Stimulated activated CD4-positive, alpha-beta T cell treated with anti-CD3 and anti-CD28 coated beads, Interleukin-1b, Interleukin-23, amount 100 ng/mL, for 4 hours (primary cell): ENCODE measurements around the gene GPN2.
"Not testable (repeated sequence)": the region's sequence is repeated elsewhere in the genome, so short reads cannot be mapped to it uniquely, and the experiment has no call there.

ENCODE experiments used
- DNase-seq, 2 donors: peaks; one replicate each; pipeline ENCODE4 v3.0.0-alpha.2; 2020; ENCODE audit warnings: low read depth in 2 of 2

GPN2 gene

DNA sequence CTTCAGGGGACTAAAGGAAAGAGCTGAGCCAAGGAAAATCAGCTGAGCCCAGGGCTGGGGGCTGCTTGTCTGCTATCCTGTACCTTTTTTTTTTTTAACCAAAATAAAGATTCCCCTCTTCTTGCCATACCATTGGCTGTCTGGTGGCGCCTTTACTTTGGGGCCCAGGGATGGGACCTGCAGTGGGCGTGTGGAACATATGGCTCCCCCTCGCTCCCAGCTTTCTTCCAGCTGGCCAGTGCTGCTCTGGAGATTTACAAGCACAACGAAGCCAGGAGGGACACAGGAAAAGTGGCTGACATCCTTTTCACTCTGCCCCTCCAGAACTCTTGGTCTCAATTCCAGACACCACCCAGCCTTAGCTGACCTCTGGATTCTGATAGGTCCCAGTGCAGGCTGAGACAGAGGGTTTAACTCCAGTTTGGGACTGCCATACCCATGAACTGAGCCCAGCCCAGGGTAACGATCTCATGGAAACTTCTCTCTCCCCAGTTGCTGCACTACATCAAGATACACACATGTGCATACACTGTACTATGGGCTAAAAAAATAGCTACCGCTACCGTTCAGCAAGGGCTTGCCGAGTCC is 32.5 kb downstream of the GPN2 start:
- no peak for DNase-seq

DNA sequence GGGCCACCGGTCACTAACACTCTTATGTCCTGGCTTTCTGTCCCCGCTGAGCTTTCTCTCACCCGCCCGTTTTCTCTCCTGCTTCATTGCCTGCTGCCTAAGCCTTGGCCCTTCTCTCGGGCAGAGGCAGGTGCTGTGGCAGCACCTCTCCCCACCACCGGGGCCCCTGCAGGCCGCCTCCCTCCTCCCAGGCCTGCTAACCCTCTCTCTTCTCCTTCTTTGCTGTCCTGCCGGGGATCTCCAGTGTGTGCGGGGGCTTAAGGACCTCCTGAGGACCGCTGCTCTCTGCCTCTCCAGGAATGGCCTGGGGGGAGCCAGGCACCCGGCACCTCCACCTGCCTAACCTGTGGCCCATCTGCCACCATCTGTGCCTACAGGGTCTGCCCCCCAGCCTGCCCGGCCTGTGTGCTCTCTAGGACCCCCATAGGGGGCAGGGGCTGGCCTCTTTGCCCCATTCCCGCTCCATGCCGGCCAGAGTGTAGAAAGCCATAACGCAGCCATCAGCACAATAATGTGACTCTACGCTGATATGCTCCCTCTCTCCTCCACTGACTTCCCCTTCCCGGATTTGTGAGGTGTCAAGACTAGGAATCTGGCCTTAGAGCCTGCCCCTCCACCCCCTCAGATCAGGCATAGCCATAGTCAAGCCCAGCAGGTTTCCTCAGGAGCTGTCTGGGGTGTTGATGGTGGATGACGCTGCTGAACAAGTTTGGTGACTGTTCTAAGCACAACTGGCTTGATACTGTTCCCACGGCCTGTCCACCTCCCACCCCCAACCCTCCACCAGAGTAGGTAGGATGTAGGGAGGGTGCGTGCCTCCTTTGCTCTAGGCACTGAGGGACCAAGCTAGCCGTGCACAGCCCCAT is 33.2 kb downstream of the GPN2 start:
- DNase-seq: no peak

- DNase-seq: no peak
Observed at GRCh38 chr1:26856181-26856580, 33.9 kb downstream of the GPN2 start.

DNA sequence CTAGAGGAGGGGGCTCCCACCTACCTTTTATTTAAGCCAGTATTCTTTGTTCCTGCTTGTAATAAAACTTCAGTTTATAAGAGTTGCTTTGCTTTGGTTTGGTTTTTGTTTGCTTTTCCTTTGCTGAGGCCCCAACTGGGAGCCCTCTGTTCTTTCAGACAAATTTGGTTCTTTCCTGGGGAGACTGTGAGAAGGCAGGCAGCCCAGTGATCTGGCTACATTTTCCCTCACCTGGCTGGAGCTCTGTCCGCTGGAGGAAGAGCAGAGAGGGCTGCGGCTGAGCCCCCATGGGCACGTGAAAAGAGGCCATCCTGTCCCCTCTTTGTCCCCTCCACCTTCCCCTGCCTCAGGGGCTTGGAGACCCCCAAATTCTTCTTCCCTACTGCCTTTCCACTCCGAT is 34.4 kb downstream of the GPN2 start:
- DNase-seq: no peak

- no peak for DNase-seq
Observed at GRCh38 chr1:26854906-26855305, 35.2 kb downstream of the GPN2 start.

- no peak for DNase-seq
Observed at GRCh38 chr1:26853600-26853999, 36.5 kb downstream of the GPN2 start.

- peak; percentile 75 to 83 for DNase-seq
Observed at GRCh38 chr1:26853156-26853555, 36.9 kb downstream of the GPN2 start.

DNA sequence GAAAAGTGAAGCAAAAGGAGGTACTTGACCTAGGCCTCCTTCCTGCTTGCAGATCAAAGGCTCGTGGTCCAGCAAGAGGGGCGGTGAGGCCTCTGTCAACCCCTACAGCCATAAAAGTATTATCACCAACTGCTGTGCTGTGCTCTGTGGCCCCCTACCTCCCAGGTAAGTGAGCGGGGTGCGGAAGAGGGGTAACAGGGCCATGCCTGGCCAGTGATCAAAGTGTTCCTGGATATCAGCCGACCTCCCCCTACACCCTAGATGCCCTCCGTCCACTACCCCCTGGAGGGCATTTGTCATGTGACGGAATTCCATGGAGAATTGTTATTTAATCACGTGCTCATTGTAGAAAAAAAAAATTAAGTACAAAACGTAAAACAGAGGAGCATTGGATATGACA is 37.4 kb downstream of the GPN2 start:
- no peak for DNase-seq

DNA sequence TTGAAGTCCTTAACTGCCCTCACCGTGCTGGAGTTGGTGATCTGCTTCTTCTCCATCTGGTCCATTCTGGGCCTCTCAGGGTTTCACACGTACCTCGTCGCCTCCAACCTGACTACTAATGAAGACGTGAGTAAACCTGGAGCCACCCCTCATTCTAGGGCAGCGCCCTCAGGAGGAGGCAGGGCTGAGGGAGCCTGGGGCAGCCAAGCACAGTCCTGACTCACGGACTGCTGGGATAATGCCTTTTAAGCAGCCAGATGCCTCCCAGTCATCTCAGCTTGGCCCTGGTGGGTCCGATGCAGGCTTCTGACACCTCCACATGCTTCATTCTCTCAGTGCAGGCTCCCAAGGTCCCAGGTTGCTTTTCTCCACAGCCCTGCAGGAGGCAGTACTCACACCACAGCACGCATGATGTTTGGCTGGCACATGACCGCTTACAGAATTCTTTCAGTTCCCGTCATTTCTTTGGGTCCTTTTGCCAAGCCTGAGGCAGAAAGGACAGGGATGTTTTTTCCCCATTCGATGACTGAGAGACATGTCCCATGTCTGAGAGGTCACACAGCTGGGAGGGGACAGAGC is 38.9 kb downstream of the GPN2 start:
- no peak for DNase-seq

DNA sequence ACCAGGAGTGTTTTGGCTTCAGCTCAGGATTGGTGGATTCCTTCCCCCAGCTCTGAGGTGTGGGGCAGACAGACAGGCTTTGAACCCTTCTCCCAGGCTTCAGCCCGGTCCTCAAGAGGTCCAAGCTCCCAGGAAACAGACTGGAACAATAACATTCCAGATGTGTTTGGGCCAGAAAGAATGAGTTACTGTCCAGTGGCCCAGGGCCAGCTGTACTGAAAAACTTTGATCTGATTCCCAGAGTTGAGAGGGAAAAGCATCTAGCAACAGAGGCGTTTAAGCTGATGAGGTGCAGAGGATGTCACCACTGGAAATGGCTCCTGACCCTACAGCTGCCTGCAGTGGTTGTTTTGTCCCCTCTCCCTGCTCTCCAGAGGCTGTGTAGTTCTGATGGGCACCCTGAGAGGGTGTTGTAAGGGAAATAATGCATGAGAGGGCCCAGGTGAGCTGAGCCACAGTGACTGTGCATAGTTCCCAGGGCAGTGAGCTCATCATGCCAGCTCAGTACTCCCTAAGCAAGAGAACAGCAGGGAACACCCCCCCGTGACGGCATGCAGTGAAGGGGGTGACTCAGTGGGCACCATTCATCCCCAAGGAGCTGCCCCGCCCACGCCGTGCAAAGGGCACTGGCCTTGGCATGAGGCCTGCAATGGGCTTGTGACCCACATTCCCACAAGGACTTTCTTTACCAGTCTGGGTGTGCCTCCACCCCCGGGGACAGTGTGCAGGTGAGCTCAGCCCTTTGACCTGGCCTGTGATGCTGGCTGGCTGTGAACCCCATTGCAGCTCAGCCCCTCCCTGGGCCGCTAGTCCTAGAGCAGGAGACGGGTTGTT is 40.9 kb downstream of the GPN2 start:
- DNase-seq: no peak

GRCh38 chr1:26848499-26848898 is 41.6 kb downstream of the GPN2 start:
- no peak for DNase-seq

- DNase-seq: not testable (repeated sequence)
Observed at GRCh38 chr1:26847826-26848225, 42.3 kb downstream of the GPN2 start.

GRCh38 chr1:26844424-26845196 is 45.5 kb downstream of the GPN2 start:
- DNase-seq: no peak

GRCh38 chr1:26839779-26840178 is 50.3 kb downstream of the GPN2 start:
- DNase-seq: no peak

DNA sequence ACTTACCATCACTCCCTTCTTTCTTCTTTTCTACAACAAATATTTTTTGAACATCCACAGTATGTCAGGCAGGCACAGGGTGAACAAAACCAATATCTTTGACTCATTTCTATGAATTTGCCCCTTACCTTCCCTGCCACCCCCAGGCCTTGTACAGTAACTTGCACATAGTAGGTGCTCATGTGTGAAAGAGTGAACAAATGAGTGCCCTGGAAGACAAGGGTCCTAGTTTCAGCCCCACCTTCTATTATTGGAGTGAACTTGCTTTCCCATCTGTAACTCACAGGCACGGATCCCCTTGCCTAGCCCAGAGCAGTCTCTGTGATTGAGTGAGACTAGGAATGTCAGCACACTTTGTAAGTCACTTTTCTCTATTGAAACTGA is 50.8 kb downstream of the GPN2 start:
- DNase-seq: no peak

GRCh38 chr1:26838474-26839338 is 51.4 kb downstream of the GPN2 start:
- peak; percentile 28 for DNase-seq

DNA sequence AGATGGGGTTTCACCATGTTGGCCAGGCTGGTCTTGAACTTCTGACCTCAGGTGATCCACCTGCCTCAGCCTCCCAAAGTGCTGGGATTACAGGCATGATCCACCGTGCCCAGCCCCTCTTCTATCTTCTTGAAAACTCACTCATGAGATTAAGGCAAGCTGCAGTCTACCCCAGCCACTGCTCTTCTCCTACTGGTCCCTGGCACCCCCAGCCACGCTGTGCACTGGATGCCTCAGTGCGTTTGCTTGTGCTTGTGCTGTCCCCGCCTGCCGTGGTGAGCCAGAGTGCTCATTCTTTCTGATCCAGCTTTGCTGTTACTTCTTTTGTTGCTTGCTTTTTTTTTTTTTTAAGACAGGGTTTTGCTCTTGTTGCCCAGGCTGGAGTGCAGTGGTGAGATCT is 52.4 kb downstream of the GPN2 start:
- DNase-seq: not testable (repeated sequence)

DNA sequence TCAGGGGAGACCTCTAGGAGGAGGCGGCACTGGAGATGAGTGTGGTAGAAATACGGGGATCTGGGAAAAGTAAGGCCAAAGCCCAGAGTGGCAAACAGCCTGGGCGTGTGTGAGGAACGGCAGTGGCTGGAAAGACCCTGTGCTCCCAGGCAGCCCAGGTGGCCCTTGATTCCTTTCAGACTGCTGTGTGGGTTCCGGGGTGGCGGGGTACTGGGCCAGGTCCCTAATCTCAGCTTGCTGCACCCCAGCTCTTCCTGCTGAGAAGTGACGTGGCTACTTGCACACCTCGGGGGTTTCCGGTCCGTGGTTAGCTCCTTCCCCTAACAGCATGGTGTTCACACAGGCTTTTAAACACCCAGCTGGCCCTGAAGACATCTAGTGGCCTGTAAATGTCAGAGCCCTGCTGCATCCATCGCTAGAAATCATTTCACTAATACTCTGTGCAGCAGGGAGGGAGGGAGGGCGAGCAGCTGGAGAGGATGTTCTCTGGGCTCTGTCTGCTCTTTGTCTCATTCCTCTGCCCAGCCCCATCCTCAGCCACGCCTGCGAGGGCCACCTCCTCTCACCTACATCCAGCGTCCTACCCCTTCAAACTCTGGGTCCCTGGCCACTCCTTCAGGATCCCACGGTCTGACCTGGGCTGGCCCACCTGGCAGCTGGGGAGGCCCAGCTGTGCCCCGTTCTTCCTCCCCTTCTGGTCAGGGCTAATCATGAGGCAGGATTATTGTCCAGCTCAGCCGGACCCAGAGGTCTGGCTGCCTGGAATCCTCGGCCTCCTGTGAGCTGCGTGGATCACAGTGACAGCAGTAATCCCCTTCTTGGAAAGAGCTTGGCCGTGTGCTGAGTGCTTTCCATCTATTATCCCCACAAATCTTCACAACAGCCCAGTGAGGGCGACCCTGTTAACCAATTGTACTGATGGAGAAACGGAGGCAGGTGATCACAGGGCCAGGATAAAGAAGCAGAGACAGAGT is 56.4 kb downstream of the GPN2 start:
- DNase-seq: peak; percentile 64 to 75

DNA sequence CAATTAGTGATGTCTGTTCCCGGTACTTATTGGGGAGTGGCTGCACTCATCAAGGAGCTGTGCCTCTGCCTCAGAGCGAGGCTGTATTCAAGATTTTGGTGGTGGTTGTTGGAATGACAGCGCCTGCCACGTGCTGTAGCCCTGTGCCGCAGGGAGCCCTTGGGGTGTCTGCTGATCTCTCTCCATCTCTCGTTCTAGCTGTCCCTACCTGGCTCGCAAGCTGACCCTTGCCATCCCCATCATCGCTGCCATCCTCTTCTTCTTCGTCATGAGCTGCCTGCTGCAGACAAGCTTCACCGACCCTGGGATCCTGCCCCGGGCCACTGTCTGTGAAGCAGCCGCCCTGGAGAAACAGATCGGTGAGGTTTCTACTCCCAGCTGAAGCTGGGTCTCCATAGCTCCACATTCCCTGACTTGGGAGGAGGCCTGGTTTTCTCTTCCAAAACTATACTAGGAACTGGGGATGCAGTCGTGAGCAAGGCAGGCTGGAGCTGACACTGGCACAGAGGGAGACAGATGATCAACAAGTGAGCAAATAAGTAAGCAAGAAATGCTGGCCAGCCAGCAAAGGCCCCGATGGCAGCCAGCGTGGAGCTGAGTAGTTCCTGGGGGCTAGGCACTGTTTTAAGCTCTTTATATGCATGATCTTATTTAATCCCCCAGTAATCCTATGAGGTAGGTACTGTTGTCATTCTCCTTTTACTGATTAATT is 57.7 kb downstream of the GPN2 start:
- no peak for DNase-seq
